IMR-90 (cell line): Measurements from ENCODE around the gene ITPR2. TPM values are rescaled to one million over a fixed set of nuclear protein-coding genes. Genes with fewer than 3 reads are reported as not detected.

ENCODE experiments used
- ATAC-seq: fragments of 200-7000 bp; cut with Tn5 transposase; 2 replicates; pipeline ENCODE4 v1.9.1; 2020; ENCODE audit warnings: low read depth, mild to moderate bottlenecking, moderate library complexity
- BruUV-seq: library from RNA; stranded (reverse); fragments of 400-500 nt; replicated peaks from 2 replicates; lab custom pipeline; 2021; lab: Mats Ljungman, UMichigan
- CTCF ChIA-PET: fragments of 300-600 bp; formaldehyde crosslinking; extraction: SDS; loops from one replicate; lab custom pipeline; 2021; ENCODE audit warnings: antibody characterized with exemption; lab: Yijun Ruan, JAX
- POLR2A ChIA-PET: fragments of 300-600 bp; sonication (Branson Sonifier 250); formaldehyde crosslinking; loops from one replicate; lab custom pipeline; 2022; ENCODE audit warnings: antibody characterized with exemption; ENCODE audit not compliant: unreplicated experiment; lab: Charles Lee
- DNase-seq: peaks from one replicate; pipeline ENCODE4 v3.0.0; 2013
- H2AFZ ChIP-seq: replicated peaks from 2 replicates; pipeline ENCODE3; 2013; ENCODE audit warnings: low read length, mild to moderate bottlenecking; ENCODE audit not compliant: poor library complexity
- H2AK5ac ChIP-seq: 2 replicates; pipeline ENCODE4 v1.6.1; 2013; ENCODE audit warnings: low read depth, low read length, inconsistent platforms
- H2AK9ac ChIP-seq: replicated peaks from 2 replicates; pipeline ENCODE3; 2013; ENCODE audit warnings: mild to moderate bottlenecking, low read depth, low read length, moderate library complexity; ENCODE audit not compliant: poor library complexity
- H2BK120ac ChIP-seq: 2 replicates; pipeline ENCODE4 v1.6.1; 2013; ENCODE audit warnings: low read depth, low read length, inconsistent platforms
- H2BK15ac ChIP-seq: 3 replicates; pipeline ENCODE4 v1.6.1; 2013; ENCODE audit warnings: low read depth, low read length, inconsistent platforms
- H2BK20ac ChIP-seq: 2 replicates; pipeline ENCODE4 v1.6.1; 2013; ENCODE audit warnings: low read depth, mild to moderate bottlenecking, inconsistent platforms, low read length, moderate library complexity
- H2BK5ac ChIP-seq: 2 replicates; pipeline ENCODE4 v1.6.1; 2013; ENCODE audit warnings: mild to moderate bottlenecking, low read depth, low read length, inconsistent platforms; ENCODE audit not compliant: poor library complexity, severe bottlenecking
- H3K14ac ChIP-seq: replicated peaks from 2 replicates; pipeline ENCODE4 v1.6.1; 2013; ENCODE audit warnings: low read depth, low read length, inconsistent platforms
- H3K18ac ChIP-seq: 2 replicates; pipeline ENCODE4 v1.6.1; 2013; ENCODE audit warnings: low read depth, low read length, control low read depth
- H3K23ac ChIP-seq: 2 replicates; pipeline ENCODE4 v1.6.1; 2013; ENCODE audit warnings: low read depth, low read length, inconsistent platforms
- H3K27ac ChIP-seq: 2 replicates; pipeline ENCODE4 v1.5.1; 2013; ENCODE audit warnings: mild to moderate bottlenecking, control low read depth, low read length; ENCODE audit not compliant: insufficient read depth
- H3K27me3 ChIP-seq: 2 replicates; pipeline ENCODE4 v1.6.1; 2013; ENCODE audit warnings: low read length; ENCODE audit not compliant: control insufficient read depth, insufficient read depth
- H3K36me3 ChIP-seq: 2 replicates; pipeline ENCODE4 v1.6.1; 2013; ENCODE audit warnings: low read length, mixed read lengths; ENCODE audit not compliant: control insufficient read depth, insufficient read depth
- H3K4ac ChIP-seq: 2 replicates; pipeline ENCODE4 v1.6.1; 2013; ENCODE audit warnings: low read depth, low read length, inconsistent platforms
- H3K4me1 ChIP-seq: 2 replicates; pipeline ENCODE4 v1.6.1; 2013; ENCODE audit warnings: low read length, mixed read lengths; ENCODE audit not compliant: control insufficient read depth, insufficient read depth
- H3K4me2 ChIP-seq: 2 replicates; pipeline ENCODE4 v1.6.1; 2013; ENCODE audit warnings: low read depth, mild to moderate bottlenecking, control low read depth, low read length, moderate library complexity
- H3K4me3 ChIP-seq: 2 replicates; pipeline ENCODE4 v1.5.1; 2013; ENCODE audit warnings: low read depth, mild to moderate bottlenecking, control low read depth, low read length, moderate library complexity; ENCODE audit not compliant: insufficient read depth
- H3K56ac ChIP-seq: 2 replicates; pipeline ENCODE4 v1.6.1; 2013; ENCODE audit warnings: low read length, inconsistent platforms; ENCODE audit not compliant: insufficient read depth; ENCODE audit errors: extremely low read depth
- H3K79me1 ChIP-seq, 2 experiments: 2 replicates each; pipeline ENCODE4 v1.6.1; 2013; ENCODE audit warnings: low read length in 2 of 2, inconsistent platforms in 1 of 2, low read depth in 1 of 2
- H3K9ac ChIP-seq: 2 replicates; pipeline ENCODE4 v1.6.1; 2013; ENCODE audit warnings: low read depth, low read length, control low read depth
- H3K9me1 ChIP-seq: 2 replicates; pipeline ENCODE4 v1.6.1; 2013; ENCODE audit warnings: low read length, inconsistent platforms; ENCODE audit not compliant: insufficient read depth
- H3K9me3 ChIP-seq: 2 replicates; pipeline ENCODE4 v1.6.1; 2013; ENCODE audit warnings: low read length; ENCODE audit not compliant: control insufficient read depth, insufficient read depth
- H4K20me1 ChIP-seq: 2 replicates; pipeline ENCODE4 v1.6.1; 2013; ENCODE audit warnings: low read length, inconsistent platforms; ENCODE audit not compliant: insufficient read depth
- H4K5ac ChIP-seq: 2 replicates; pipeline ENCODE4 v1.6.1; 2013; ENCODE audit warnings: mild to moderate bottlenecking, low read depth, low read length, control low read depth
- H4K8ac ChIP-seq, 2 experiments: 2 replicates each; pipeline ENCODE4 v1.6.1; 2013; ENCODE audit warnings: low read depth in 2 of 2, low read length in 2 of 2, control low read depth in 1 of 2, inconsistent platforms in 1 of 2
- H4K91ac ChIP-seq: 2 replicates; pipeline ENCODE4 v1.6.1; 2013; ENCODE audit warnings: low read depth, low read length, inconsistent platforms; ENCODE audit not compliant: insufficient read depth
- BHLHE40 ChIP-seq: fragments of 150-350 bp; IDR thresholded peaks from 2 replicates; pipeline ENCODE4 v1.6.1; 2016; ENCODE audit warnings: mild to moderate bottlenecking, low read depth, low read length
- CEBPB ChIP-seq: IDR thresholded peaks from 2 replicates; pipeline ENCODE4 v1.6.1; 2012; ENCODE audit warnings: low read depth, low read length, improper control_type of control experiment
- FOS ChIP-seq: fragments of 150-350 bp; IDR thresholded peaks from 2 replicates; pipeline ENCODE4 v1.6.1; 2016; ENCODE audit warnings: low read depth, low read length
- MXI1 ChIP-seq: IDR thresholded peaks from 2 replicates; pipeline ENCODE4 v1.6.1; 2012; ENCODE audit warnings: low read depth, mild to moderate bottlenecking, low read length, moderate library complexity, borderline replicate concordance
- RCOR1 ChIP-seq: IDR thresholded peaks from 2 replicates; pipeline ENCODE4 v1.6.1; 2012; ENCODE audit warnings: mild to moderate bottlenecking, low read length, improper control_type of control experiment; ENCODE audit not compliant: insufficient replicate concordance
- SMC3 ChIP-seq: fragments of 150-350 bp; IDR thresholded peaks from 2 replicates; pipeline ENCODE4 v1.6.1; 2016; ENCODE audit warnings: low read depth, mild to moderate bottlenecking, antibody characterized with exemption, low read length, moderate library complexity
- WGBS, 2 experiments: methylation state at CpG; one replicate each; pipeline versions ENCODE4 v1.1.5 to v1.1.7; 2013; ENCODE audit warnings: missing lambda C conversion rate in 2 of 2; ENCODE audit not compliant: insufficient read length in 1 of 2; ENCODE audit errors: extremely low coverage in 2 of 2; 5-methylcytosine and 5-hydroxymethylcytosine counted together
- dilution Hi-C: fragments of 300-500 bp; cut with HindIII; formaldehyde crosslinking; loops from one replicate; pipeline ENCODE4 v1.14.3; 2018; ENCODE audit warnings: low sequenced_read_pairs; ENCODE audit not compliant: unreplicated experiment
- in situ Hi-C: fragments of 300-500 bp; cut with MboI; formaldehyde crosslinking; loops from 3 replicates; pipeline ENCODE4 v1.14.3; 2019; ENCODE audit warnings: low sequenced_read_pairs, inconsistent platforms, mixed read lengths
- intact Hi-C: fragments of 100-400 bp; cut with micrococcal nuclease; formaldehyde crosslinking; loops from 2 replicates; pipeline ENCODE4 v1.10.0; 2022
- polyA plus RNA-seq, 3 experiments: library from polyadenylated mRNA; depleted of rRNA; stranded (reverse); fragments of >200 nt; gene quantifications; 2 replicates each; pipeline ENCODE4 v1.2.3, GENCODE V29; 2012; ENCODE audit warnings: low replicate concordance in 1 of 3
- total RNA-seq: library from RNA; depleted of rRNA; stranded (reverse); fragments of >200 nt; gene quantifications from 2 replicates; pipeline ENCODE4 v1.2.3, GENCODE V29; 2012
- TF ChIP-seq, protein P1 (sequence below): fragments of 150-350 bp; IDR thresholded peaks from 2 replicates; pipeline ENCODE4 v1.6.1; 2017; ENCODE audit warnings: mild to moderate bottlenecking, antibody characterized with exemption, low read length, low read depth
- TF ChIP-seq, protein P2 (sequence below): fragments of 150-350 bp; IDR thresholded peaks from 2 replicates; pipeline ENCODE4 v1.6.1; 2016; ENCODE audit warnings: low read depth, mild to moderate bottlenecking, low read length, moderate library complexity, borderline replicate concordance

The ITPR2 gene
- total and polyA plus RNA-seq, 2 of the 4 experiments (the other 2 are of a cell fraction) = 1.2 to 9.0 TPM

DNA sequence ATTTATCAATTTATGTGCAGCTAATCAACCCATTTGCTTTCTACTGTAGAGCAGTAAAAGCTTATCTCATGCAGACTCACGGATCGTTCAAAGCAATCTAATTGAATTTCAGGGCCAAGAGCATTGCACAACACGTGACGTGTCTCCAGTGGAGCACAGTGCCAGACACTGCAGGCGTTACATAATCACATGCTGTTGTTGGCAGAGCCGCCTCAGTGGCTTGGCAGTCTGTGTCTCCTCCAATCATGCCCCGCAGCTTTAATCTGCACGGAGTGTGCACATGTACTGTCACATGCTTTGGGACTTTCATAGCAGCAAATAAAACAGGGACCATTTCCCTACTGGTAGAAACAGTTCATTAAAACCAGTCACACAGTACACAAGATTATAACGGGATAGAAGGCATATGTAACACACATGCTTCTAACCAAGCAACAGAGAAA lies 309.3 kb downstream of the ITPR2 start:
- Histone ChIP-seq H3K4me1 (no peaks in the 10 kb centered on the region), H4K5ac (no peak overlapping the region), H2BK5ac (no peak overlapping the region), H4K91ac (no peak overlapping the region), H2AFZ (peak overlapping the region; percentile 75), H2BK120ac (no peak overlapping the region), H4K20me1 (no peaks in the 10 kb centered on the region), H3K79me1 (no peaks in the 10 kb centered on the region), H3K27me3 (no peaks in the 10 kb centered on the region), H3K18ac (no peak overlapping the region), H4K8ac (no peak overlapping the region), H3K14ac (no peak overlapping the region), H2AK5ac (no peak overlapping the region), H3K4me3 (no peak overlapping the region), H2BK20ac (no peak overlapping the region), H2BK15ac (no peak overlapping the region), H3K4me2 (peak overlapping the region; percentile 17; the same call in 1 of the 2 replicates), H3K9ac (no peak overlapping the region), H3K9me1 (no peaks in the 10 kb centered on the region), H3K27ac (no peak overlapping the region), H3K4ac (no peak overlapping the region), H3K23ac (no peak overlapping the region), H3K56ac (no peak overlapping the region), H3K36me3 (no peaks in the 10 kb centered on the region), H2AK9ac (peak overlapping the region; percentile 33), H3K9me3 (peaks cover 8% of the 10 kb centered on the region)
- WGBS, 2 experiments = 0% methylated on average over 5 of the region's 9 CpGs; no CpG with 5 or more reads in 1 of the 2 experiments
- ChIA-PET CTCF (no interaction called here), POLR2A (interaction anchor here (0.5 kb wide), 1 partner anchor 916 kb away, joined by 3 read pairs; no protein-coding TSS in a partner anchor)
- TF ChIP-seq, protein P1, sequence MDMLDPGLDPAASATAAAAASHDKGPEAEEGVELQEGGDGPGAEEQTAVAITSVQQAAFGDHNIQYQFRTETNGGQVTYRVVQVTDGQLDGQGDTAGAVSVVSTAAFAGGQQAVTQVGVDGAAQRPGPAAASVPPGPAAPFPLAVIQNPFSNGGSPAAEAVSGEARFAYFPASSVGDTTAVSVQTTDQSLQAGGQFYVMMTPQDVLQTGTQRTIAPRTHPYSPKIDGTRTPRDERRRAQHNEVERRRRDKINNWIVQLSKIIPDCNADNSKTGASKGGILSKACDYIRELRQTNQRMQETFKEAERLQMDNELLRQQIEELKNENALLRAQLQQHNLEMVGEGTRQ = peak; percentile 82
- TF ChIP-seq MXI1 (peak; percentile 43; the same call in 1 of the 2 replicates), SMC3 (no peak), BHLHE40 (peak; percentile 84), CEBPB (peak; percentile 99), FOS (peak; percentile 6; the same call in 1 of the 2 replicates), RCOR1 (no peak)
- TF ChIP-seq, protein P2, sequence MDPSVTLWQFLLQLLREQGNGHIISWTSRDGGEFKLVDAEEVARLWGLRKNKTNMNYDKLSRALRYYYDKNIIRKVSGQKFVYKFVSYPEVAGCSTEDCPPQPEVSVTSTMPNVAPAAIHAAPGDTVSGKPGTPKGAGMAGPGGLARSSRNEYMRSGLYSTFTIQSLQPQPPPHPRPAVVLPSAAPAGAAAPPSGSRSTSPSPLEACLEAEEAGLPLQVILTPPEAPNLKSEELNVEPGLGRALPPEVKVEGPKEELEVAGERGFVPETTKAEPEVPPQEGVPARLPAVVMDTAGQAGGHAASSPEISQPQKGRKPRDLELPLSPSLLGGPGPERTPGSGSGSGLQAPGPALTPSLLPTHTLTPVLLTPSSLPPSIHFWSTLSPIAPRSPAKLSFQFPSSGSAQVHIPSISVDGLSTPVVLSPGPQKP = no peak
- no TSS peak for BruUV-seq
- ATAC-seq = peak; percentile 95
- dilution Hi-C loops (no loop called here), in situ Hi-C loops (no loop called here), intact Hi-C loops (loop anchor here (2.0 kb wide), 1 partner anchor 409 kb away; no protein-coding TSS in a partner anchor)
- peak; percentile 93 for DNase-seq
